Mucosa of gallbladder (tissue), 1 donor: ENCODE results near the gene INHA. TPM values are rescaled to one million over a fixed set of nuclear protein-coding genes. Genes with fewer than 3 reads are reported as not detected.

Experiments
- DNase-seq: peaks from one replicate; pipeline ENCODE4 v3.0.0-alpha.2; 2020; ENCODE audit warnings: low spot score
- total RNA-seq: library from RNA; stranded (reverse); gene quantifications from one replicate; pipeline ENCODE4 v1.2.1, GENCODE V29; 2021
- donor health status: DM: no; HTN: no; CAD: no.

Gene INHA
- total RNA-seq, 1 donor from 2014 or later = 0.37 TPM

DNA sequence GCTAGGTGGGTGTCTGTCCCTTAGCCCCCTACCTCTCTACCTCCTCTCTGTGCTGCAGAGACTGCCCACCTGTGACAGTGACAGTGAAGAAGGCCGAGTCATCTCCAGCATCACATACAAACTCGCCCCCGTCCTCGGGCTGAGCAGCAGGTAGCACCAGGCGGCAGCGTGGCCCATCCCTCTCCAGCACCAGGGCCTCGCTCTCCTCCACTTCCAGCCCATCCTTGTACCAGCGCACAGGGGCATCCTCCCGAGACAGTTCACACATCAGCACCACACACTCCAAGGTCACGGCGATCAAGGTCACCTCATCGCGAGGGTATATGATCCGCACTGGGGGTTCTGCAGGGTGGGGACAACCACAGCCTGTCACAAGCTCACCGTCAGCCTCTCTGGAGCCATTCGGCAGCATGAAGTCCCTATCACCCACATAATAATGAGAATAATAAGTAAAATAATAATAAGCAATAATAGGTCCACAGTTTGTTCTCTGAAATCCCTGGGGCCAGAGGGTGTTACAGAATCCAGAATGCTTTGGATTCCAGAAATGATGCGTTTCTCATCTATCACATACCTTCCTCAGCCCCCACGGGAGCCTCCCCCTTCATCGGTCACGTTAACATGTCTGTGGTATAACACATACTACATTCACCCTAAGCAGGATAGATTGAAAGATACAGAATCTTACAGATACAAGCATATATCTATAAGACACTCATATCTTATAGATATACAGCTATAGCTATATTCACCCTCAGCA is 12.8 kb upstream of the INHA start:
- no peak for DNase-seq

DNA sequence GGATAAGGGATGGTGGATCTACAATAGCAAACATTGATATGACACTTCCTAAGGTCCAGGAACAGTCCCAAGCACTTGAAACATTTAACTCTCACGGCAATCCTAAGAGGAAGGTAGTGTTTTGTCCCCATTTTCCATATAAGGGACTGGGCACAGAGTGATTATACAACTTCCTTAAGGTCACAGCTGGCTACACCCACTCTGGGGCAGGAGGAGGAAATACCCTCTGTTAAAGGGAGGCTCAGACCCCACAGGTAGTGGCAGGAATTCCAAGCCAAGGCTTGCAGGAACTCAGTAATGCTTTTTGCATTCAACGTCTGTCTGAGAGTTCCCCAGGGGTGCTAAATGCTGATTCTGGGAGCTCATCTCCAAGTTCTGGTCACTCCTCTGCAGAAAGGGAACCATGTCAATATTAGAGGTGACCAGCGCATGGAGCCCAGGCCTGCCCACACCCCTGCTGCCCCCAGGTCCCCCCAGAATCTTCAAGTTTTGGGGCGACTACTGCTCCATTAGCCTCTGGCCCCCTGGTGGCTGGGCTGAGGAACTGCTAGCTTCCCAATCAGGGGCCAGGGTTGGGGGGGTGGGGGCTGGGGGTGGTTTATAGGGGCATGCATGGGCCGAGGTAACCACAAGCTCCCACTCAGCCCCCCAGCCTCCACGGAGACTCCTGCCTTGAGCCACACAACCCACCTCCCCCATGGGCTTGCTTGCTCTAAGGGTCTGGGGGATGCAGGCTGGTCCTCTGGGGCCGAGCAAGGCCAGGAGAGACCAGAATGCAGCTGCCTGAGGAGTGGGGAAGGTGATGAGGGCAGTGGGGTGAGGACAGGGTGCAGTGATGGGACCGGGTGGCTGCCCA is 11.8 kb upstream of the INHA start:
- DNase-seq = no peak

DNA sequence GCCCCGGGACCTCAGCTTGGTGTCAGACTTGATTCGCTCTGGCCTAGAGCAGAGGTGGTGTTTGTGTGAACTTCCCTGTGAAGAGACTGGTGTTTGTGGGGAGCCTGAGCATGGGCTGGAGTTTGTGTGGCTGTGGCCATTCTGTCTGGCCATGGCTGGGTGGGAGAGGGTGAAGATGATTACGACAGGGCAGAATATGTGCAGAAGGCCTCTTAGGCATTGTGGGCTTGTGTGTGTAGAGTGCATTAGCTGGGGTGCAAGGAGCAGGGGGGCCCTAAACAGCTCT is 11.3 kb upstream of the INHA start:
- DNase-seq = no peak

DNA sequence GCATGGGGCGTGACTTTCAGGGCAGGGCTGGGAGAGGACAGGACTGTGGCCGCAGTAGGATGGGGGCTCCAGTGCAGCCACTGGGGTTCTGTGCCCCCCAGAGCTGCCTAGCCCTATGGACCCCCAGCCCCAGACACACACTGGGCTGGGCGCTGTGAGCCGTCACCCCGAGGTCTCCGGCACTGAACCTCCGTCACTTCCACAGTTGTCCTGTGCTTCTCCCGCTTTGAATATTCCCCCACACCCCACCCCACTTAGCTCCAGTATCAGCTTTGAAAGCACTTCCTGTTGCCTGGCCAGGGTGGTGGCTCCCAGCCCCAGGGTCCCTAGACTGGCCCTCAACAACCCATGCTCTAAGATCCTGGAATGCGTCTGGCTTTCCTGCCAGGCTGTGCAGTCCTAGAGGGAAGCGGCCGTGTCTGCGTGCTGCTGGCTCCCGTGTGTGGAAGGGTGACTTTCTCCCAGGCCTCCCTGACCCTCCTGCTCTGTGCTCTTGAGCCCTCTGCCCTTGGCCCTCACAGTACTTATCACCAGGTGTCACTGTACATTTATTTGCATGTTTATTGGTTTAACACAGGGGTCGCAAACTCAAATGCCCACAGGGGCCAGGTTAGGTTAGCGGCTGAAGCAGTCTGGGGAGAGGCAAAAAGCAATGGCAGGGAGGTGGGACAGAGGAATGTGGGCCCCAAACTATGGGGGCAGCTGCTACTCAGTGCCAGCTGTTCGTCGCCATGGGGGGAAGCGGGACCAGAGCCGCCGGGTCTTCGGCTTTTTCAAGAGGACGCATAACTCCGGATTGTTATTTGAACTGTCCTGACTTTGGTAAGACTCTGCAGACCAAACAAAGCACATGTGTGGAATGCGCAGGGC is 10.7 kb upstream of the INHA start:
- no peak for DNase-seq

DNA sequence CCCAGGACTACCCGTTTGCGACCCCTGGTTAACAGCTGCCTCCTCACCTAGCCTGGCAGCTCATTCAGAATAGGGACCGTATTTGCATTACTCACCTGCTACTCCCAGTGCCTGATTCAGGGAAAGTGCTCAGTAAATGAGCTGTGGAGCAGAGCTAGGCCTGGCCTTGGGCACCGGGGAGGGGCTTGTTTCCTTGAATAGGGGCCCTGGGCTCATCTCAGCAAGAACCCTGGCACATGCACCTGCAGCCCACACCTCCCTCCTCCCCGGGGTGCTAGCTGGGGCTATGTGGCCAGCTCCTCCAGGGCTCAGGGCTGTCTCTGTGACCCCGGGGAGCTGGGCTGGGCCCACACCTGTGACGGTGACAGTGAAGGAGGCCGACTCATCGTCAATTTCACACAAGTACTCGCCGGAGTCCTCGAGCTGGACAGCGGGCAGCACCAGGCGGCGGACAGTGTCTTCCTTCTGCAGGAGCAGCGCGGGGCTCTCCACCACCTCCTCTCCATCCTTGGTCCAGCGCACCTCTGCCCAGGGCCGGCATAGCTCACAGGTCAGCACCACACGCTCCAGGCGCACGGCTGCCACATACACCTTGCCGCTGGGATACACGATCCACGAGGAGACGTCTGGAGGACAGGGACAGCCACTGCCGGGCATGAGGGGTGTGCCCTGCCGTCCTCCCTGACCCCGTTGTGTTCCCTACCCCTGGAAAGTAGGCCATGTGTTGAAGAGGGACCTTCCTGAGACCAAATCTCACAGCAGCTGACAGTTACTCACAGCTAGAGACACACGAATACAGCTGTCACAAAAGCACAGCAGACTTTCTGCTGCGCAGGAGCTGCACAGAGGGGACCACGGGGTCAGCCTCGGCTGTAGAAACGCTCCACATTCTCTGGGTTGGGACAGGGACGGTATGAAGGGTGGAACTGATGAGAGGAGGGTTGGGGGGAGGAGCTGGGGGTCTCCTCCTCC is 9.8 kb upstream of the INHA start:
- no peak for DNase-seq

DNA sequence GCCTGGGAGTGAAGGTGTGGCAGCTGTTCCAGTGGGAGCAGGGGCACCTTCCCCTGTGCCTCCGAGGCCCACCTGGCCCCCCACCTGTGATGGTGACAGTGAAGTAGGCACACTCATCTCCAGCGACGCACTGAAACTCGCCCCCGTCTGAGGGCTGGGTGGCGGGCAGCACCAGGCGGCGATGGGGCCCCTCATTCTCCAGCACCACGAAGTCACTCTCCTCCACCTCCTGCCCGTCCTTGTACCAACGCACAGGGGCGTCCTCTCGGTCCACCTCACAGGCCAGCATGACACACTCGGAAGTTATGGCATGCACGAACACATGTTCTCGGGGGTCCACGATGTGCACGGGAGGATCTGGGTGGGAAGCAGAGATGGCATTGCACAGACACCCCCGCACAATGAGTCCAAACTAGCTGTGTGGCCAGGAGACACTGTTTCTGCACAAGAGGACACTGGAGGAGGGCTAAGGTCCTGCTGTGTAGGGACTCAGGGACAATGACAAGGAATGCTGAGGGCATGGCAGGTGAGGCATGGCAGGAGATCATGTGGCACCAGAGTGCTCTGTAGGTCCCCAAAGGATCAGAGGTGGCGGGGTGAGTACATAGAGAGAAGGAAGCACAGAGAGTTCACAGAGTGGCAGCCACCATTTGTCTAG is 8.7 kb upstream of the INHA start:
- no peak for DNase-seq

DNA sequence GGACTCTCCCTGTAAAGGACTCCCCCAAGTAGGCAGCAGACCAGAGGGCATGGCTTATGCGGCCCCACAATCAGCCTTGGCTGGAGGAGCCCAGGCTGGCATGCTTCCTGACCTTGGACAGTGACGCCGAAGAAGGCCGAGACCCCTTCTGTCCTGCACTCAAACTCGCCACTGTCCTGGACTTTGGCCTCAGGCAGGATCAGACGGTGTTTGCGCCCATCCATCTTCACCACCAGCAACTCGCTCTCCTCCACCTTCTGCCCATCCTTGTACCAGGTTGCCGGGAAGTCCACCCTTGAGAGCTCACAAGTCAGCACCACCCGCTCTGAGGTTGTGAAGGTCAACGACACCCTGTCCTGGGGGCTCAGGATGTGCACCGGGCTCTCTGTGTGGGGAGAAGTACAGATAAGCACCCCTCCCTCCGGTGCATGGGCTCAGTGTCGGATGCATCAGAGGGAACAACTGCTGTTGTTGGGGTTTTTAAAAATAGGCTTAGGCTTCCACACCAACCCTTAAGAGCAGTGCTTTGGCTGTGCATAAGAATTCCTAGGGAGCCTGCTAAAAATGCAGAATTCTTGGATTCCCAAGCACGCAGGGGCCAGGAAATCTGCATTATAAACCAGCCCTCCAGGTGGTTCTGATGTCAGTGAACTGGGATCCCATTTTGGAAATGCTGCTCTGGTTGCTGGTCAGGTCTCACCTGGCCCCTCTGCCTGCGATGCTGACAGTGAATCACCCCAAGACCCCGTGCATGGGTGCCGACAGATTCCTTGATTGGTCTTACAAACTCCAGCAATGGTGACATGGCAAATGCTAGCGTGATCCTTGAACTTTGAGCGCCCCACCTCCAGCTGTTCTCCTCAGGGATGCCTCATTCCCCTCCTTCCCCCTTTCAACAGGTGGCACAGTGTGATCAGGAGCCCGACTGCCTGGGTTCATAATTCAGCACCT is 6.7 kb upstream of the INHA start:
- DNase-seq = no peak

DNA sequence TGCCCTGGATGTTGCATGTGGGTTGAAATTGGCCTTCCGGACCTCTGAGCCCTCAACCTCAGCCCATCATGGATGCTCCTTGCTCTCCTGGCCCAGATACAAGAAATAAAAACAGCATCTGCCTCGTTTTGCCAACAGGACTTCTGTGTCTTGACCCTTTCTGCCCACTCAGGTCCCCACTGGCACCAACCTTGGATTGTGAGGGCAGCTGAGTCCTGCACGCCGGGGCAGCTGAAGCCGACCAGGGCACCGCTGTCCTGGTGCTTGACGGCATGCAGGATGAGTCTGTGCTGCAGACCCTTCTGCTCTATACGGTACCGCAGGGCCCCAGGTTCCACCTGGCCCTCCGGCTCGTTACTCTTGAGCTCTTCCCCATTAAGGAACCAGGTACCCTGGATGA is 5.5 kb upstream of the INHA start:
- DNase-seq = no peak

DNA sequence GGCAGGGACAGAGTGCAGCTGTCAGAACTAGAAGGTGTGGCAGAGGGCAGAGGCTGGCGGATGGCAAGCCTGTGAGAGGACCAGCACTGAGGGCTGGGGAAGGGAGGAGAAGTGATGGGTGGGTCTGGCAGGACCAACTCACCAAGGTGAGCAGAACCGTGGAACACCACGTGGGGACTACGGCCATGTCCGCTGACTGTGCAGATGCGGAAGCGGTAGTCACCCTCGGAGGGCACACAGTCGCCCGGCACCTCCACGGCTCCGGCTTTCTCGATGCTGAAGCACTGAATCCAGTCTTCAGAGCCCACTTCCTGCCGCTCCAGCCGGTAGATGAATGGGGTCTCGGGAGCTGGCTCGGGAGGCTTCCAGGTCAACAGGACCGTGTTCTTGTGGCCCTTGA is 5.0 kb upstream of the INHA start:
- DNase-seq = no peak

DNA sequence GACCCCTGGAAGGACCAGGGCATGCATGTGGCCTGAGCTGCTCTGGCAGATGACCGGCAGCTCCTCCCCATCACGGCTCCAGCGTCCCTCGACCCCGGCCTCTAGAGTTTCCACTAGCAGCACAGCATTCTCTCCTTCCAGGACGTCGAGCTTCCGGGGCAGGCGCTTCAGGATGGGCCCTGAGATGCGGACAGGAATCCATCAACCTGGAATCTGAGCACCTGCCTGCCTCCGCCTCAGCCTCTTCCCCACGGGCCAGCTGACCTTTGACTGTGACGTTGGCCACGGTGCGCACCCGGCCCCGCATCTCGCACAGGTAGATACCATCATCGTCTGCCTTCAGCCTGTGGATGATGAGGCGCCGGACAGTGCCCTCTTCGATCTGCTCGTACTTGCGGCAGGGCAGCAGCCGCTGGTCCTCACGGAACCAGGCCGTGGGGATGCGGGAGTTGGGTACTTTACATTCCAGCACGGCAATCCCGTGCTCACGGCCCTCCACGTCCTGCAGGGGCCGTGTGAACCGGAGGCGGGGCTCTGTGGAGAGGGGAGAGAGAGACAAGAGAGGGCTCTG is 4.2 kb upstream of the INHA start:
- DNase-seq = no peak

DNA sequence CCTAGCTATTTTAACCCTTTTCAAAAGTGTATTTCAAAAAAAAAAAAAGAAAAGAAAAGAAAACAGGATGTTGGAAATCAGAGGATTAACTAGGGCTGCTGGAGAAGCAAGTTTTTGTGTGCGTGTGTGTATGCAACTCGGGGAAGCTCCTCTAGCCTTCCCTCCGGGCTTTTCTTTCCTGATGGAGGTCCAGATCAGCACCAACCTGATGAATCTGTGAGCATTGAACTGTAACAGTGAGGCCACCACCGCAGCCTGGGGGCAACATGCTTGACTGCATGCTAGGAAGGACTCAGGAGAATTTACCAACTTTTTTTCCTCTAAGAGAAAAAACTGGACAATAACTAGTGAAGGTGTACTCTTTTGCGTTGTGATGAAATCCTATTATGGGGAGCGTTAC is 3.1 kb upstream of the INHA start:
- DNase-seq = no peak

DNA sequence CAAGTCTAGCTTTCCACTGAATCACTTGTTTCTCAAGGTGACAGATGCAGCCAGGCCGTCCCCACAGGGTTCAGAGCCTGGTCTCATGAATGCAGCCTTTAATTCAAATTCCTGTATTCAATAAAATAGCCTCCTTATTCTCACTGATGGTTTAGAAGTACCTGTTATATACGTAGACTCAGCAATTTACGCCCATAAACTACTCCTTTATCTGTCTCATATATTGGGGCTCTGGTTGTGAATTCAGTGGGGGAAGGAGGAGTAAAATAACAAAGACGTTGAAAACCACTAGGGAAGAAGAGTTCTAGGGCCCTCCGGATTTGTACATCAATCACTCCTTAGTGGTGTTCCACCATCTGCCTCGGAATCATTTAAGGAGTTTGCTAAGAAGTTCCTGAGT is 2.5 kb upstream of the INHA start:
- DNase-seq = no peak

DNA sequence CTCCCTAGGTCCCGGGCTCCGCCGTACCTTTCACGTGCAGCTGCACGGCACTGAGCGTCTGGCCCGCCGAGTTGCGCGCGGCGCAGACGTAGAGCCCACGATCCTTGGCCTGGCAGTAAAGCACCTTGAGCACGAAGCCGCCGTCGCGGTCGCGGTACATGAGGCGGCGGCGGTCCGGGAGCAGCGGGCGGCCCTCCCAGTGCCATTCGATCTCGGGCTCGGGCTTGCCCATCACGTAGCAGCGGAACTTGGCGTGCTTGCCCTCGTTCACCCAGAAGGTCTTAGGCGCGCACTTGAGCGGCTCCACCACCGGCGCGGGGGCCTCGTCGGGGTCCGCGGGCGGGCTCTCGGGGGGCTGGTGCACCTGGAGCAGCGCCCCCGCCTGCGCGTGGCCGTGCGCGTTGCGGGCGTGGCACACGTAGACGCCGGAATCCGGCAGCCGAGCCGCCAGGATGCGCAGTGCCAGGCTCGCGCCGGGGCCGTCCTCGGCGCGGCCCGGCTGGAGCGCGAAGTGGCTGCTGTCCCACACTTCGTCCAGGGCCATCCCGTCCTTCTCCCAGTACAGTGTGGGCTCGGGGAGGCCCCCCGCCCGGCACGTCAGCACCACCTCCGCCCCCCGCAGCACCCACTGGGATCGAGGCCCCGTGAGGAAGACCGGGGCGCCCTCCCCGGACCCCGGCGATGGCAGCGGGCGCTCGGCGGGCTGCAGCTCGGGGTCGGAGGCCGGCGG is 1.8 kb upstream of the INHA start:
- no peak for DNase-seq

DNA sequence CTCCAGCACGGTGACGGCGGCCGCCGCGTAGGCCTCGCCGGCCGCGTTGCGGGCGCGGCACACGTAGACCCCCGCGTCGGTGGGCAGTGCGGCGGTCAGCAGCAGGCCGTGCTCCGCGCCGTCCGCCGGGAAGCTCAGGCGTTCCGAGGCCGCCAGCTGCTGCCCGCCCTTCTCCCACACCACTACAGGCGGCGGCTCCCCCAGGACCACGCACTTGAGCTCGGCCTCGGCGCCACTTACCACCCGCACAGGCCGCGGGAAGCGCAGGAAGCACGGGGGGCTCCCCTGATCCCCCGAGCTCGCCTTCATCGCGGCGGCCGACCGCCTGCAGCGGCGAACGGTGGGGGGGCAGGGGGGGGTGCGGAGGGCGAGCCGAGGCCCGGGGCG is 1.2 kb upstream of the INHA start:
- DNase-seq = no peak

DNA sequence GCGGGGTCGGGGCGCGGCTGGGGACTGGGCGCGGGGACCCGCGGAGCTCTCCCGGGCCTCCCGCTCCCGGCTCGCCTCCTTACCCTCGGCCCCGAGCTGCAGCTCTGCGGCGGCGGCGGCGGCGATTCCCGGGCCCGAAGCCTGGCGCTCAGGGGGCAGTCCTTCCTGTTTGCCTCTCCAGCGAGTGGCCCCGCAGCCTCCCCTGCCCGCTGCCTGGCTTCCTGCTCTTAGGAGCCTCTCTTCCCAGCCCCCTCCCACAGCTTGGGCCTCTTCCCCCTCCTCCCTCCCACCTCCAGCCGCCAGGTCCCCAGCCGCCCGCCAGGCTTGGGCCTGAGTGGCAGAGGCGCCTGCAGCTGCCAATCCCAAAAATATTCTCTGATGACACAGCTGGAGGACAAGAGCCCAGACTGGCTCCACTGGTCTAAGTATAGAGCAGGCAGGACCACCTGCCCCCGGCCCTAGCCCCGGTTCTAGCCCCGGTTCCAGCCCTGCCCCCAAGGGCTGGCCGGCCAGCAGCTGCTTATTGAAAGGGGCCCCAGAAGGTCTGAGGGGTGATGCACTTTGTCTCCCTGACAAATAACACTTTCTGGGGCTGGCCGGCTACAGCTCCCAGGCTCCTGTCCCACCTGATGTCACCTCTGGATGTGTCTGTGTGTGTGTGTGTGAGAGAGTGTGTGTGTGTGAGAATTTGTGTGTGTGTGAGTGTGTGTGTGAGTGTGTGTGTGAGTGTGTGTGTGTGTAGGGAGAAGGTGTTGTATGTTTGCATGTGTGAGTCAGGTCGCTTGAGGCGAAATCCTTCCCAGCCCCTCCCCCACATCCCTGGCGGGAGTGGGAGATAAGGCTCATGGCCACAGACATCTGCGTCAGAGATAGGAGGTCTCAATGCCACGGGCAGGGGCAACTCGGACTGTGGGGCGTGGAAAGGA is 536 bp upstream of the INHA start, which contains the start of gene OBSL1:
TSS of gene OBSL1 (minus strand) at position 229 of the 926 bp plus-strand sequence. CDS start 307 bp downstream, outside the sequence.
- DNase-seq = no peak

DNA sequence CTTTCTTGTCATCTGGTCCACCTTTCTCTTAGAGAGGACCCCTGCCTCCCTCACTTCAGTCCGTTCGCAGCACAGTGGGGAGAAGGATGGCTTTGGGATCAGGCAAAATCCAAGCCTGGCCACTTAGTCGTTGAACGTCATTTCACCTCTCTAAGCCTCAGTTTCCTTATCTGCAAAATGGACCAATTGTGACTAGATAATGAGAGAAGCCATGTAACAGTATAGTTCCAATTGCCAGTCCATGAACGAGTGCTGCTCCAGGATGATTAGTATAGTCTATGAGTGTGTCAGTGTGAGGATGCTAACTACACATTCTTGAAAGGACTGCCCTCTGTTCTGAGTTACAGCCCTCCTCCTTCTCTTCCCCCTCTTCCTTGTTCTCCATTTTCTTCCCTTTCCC is 1.1 kb downstream of the INHA start:
- no peak for DNase-seq
